Left lung (tissue), 10 donors: Measurements from ENCODE around the gene FOCAD. TPM values are rescaled to one million over a fixed set of nuclear protein-coding genes. Genes with fewer than 3 reads are reported as not detected.

Source experiments
- ATAC-seq: fragments of 200-7000 bp; cut with Tn5 transposase; one replicate; pipeline ENCODE4 v1.9.1; 2020; ENCODE audit warnings: moderate library complexity
- DNase-seq, 4 donors: peaks; one replicate each; pipeline ENCODE4 v3.0.0-alpha.2; 2013 to 2020
- H3K27ac ChIP-seq, 2 donors: fragments of 200-600 bp; sonication (generic) in 1 of 2; one replicate each; pipeline versions ENCODE4 v1.5.0 to v1.8.0; 2020 to 2021
- H3K27me3 ChIP-seq, 2 donors: fragments of 200-600 bp; sonication (generic) in 1 of 2; one replicate each; pipeline versions ENCODE4 v1.5.0 to v1.8.0; 2020 to 2021
- H3K36me3 ChIP-seq, 2 donors: fragments of 200-600 bp; sonication (generic) in 1 of 2; one replicate each; pipeline versions ENCODE4 v1.5.0 to v1.8.0; 2020 to 2021
- H3K4me1 ChIP-seq, 2 donors: fragments of 200-600 bp; one replicate each; pipeline ENCODE4 v1.8.0; 2021
- H3K4me3 ChIP-seq, 2 donors: fragments of 200-600 bp; sonication (generic) in 1 of 2; one replicate each; pipeline versions ENCODE4 v1.5.0 to v1.8.0; 2020 to 2021; ENCODE audit warnings: mild to moderate bottlenecking in 1 of 2
- H3K9me3 ChIP-seq, 2 donors: fragments of 200-600 bp; sonication (generic) in 1 of 2; one replicate each; pipeline versions ENCODE4 v1.5.0 to v1.8.0; 2020 to 2021
- CTCF ChIP-seq, 2 donors: fragments of 200-600 bp; sonication (generic) in 1 of 2; IDR thresholded peaks; one replicate each; pipeline versions ENCODE4 v1.5.0 to v1.8.0; 2021; ENCODE audit warnings: antibody characterized with exemption in 2 of 2
- intact Hi-C, 2 donors: fragments of 100-400 bp; cut with DNase I; formaldehyde crosslinking; loops; one replicate each; pipeline versions ENCODE4 v1.11.2 to v1.14.2; 2022
- microRNA-seq, 2 donors: library from miRNA; unstranded; fragments of <30 nt; microRNA quantifications; one replicate each; pipeline ENCODE4, GENCODE V29; 2019
- polyA plus RNA-seq, 6 donors: library from polyadenylated mRNA; unstranded; fragments of 120-200 nt; gene quantifications; one replicate each; pipeline ENCODE4 v1.2.1, GENCODE V29; 2013; ENCODE audit not compliant: insufficient read length in 6 of 6
- total RNA-seq, 2 donors: library from RNA; stranded (reverse); fragmentation: NEBNext Ultra II Directional; extraction: Animal tissue kit (Norgen Biotek cat#: 25700); gene quantifications; one replicate each; pipeline ENCODE4 v1.2.1, GENCODE V29; 2021
- donor health status: DM: no; HTN: yes; CAD: no.
- donor health status: DM: no; HTN: no; CAD: no.

FOCAD gene
- total and polyA plus RNA-seq, 8 donors: 23.6 to 43.1 (median 29.9) TPM

DNA sequence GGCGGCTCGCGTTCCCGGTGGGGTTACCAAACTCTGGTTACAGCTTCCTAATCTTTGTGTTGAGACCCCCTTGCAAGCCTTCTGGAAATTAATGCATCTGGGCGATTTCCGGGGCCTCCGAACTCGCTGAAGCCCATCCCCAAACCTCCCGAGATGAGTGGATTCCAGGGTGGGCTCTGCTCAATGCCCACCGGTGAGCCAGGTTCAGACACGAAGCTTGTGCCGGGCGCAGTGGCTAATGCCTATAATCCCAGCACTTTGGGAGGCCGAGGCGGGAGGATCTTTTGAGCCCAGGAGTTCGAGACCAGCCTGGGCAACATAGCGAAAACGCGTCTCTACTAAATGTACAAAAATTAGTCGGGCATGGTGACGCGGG, 347.7 kb downstream of the FOCAD start:
- H3K4me3 ChIP-seq: peak overlapping the region; percentile 49 to 65
- peaks cover 11 to 41% of the 10 kb centered on the region in 2 donors for H3K4me1 ChIP-seq
- TF ChIP-seq CTCF (IDR thresholded peaks at IDR 0.05): no peak
- H3K9me3 ChIP-seq: no peaks in the 10 kb centered on the region
- ATAC-seq: no peak
- H3K27ac ChIP-seq: peak overlapping the region; percentile 84 to 94
- intact Hi-C loops: no loop called here
- no peaks in the 10 kb centered on the region for H3K27me3 ChIP-seq
- H3K36me3 ChIP-seq: no peaks in the 10 kb centered on the region
- DNase-seq: no peak

DNA sequence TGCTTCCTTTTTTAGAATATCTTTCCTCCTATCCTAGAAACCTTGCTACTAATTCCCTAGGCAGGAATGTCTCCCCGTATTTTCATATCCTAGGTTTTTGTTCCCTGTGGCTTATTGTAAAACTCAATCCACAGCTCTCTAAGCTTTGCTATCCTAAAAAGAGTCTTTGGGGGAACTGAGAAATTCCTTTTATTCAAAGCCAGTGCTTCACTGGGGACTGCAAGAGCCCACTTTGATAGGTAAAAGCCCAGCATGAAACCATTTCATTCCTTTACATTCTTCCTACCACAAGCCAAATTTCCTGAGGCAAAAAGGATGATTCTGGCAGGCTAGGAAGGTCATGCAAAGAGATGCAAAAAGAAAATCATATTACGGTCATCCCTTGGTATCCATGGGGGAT, 353.2 kb downstream of the FOCAD start:
- Histone ChIP-seq H3K4me3 (no peak overlapping the region), H3K27ac (no peak overlapping the region), H3K27me3 (no peaks in the 10 kb centered on the region), H3K4me1 (no peaks in the 10 kb centered on the region), H3K9me3 (no peaks in the 10 kb centered on the region), H3K36me3 (no peaks in the 10 kb centered on the region)
- no peak for ATAC-seq
- intact Hi-C loops: no loop called here
- TF ChIP-seq CTCF (IDR thresholded peaks at IDR 0.05): no peak
- no peak for DNase-seq

GRCh38 chr9:21039302-21039701, 355.2 kb downstream of the FOCAD start:
- no peaks in the 10 kb centered on the region for H3K27me3 ChIP-seq
- H3K27ac ChIP-seq: no peak overlapping the region
- TF ChIP-seq CTCF (IDR thresholded peaks at IDR 0.05): no peak
- H3K4me1 ChIP-seq: no peaks in the 10 kb centered on the region
- H3K9me3 ChIP-seq: no peaks in the 10 kb centered on the region
- intact Hi-C loops: no loop called here
- DNase-seq (no peak), ATAC-seq (no peak)
- no peaks in the 10 kb centered on the region for H3K36me3 ChIP-seq
- no peak overlapping the region for H3K4me3 ChIP-seq

GRCh38 chr9:21042466-21042865, 358.4 kb downstream of the FOCAD start:
- DNase-seq: no peak
- Histone ChIP-seq H3K9me3 (no peaks in the 10 kb centered on the region), H3K27me3 (no peaks in the 10 kb centered on the region), H3K27ac (no peak overlapping the region), H3K4me1 (no peaks in the 10 kb centered on the region), H3K4me3 (no peak overlapping the region), H3K36me3 (no peaks in the 10 kb centered on the region)
- ATAC-seq: no peak
- intact Hi-C loops: no loop called here
- TF ChIP-seq CTCF (IDR thresholded peaks at IDR 0.05): no peak

DNA sequence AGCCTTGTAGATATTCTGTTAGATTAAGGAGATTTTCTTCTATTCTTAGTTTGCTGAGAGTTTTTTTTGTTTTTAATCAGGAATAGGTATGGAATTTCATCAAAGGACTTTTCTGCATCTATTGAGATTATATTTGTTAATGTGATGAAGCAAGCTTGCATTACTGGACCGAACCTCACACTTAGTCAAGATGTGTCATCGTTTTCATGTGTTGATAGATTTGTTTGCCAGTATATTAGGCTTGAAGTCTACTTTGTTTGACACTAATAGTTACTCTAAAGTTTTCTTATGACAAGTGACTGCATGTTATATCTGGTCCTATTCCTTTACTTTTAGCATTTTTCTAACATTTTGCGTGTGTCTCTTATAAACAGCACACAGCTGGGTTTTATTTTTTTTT, 359.8 kb downstream of the FOCAD start:
- no peak for ATAC-seq
- H3K4me3 ChIP-seq: no peak overlapping the region
- H3K4me1 ChIP-seq: no peaks in the 10 kb centered on the region
- no peaks in the 10 kb centered on the region for H3K36me3 ChIP-seq
- DNase-seq: no peak
- H3K9me3 ChIP-seq: no peaks in the 10 kb centered on the region
- intact Hi-C loops: no loop called here
- H3K27me3 ChIP-seq: no peaks in the 10 kb centered on the region
- H3K27ac ChIP-seq: no peak overlapping the region
- TF ChIP-seq CTCF (IDR thresholded peaks at IDR 0.05): no peak

Small RNA genes lying within 50 kb of the gene (microRNA-seq; reads per million reads assigned to microRNA genes)
- 12.1 to 15.8 reads per million in 2 donors for gene MIR491

Other genes starting within 250 kb of the FOCAD start
- gene MLLT3, start 61.8 kb upstream of the FOCAD start, total RNA-seq: 10 to 100 TPM; 17.0 to 27.6 TPM
- gene MLLT3, start 61.8 kb upstream of the FOCAD start, polyA plus RNA-seq: 10 to 100 TPM; 26.8 to 38.2 (median 36.0) TPM